Spleen (tissue), 11 donors: Measurements from ENCODE around the gene VEPH1. TPM values are rescaled to one million over a fixed set of nuclear protein-coding genes. Genes with fewer than 3 reads are reported as not detected.
A peak's percentile ranks its signal among the peaks of the same experiment; 100 is the strongest.

Experiments used
- DNase-seq: peaks from one replicate; pipeline ENCODE4 v3.0.0-alpha.2; 2020
- H3K27ac ChIP-seq, 8 donors: fragments of 200-600 bp; sonication (generic) in 7 of 8; 1 replicate in 4 of 8; 2 replicates in 4 of 8; pipeline versions ENCODE4 v1.5.0 to v1.8.0; 2016 to 2021; ENCODE audit warnings: inconsistent platforms in 4 of 8, mild to moderate bottlenecking in 4 of 8, moderate library complexity in 1 of 8
- H3K27me3 ChIP-seq, 7 donors: fragments of 200-600 bp; sonication (generic) in 6 of 7; replicated peaks in 1 of 7; 1 replicate in 4 of 7; 2 replicates in 3 of 7; pipeline versions ENCODE4 v1.5.0 to v1.8.0; 2016 to 2021; ENCODE audit warnings: inconsistent platforms in 3 of 7, mild to moderate bottlenecking in 1 of 7
- H3K36me3 ChIP-seq, 6 donors: fragments of 200-600 bp; sonication (generic) in 5 of 6; 1 replicate in 4 of 6; 2 replicates in 2 of 6; pipeline versions ENCODE4 v1.5.0 to v1.8.0; 2016 to 2021; ENCODE audit warnings: inconsistent platforms in 2 of 6
- H3K4me1 ChIP-seq, 6 donors: fragments of 200-600 bp; sonication (generic) in 5 of 6; 1 replicate in 3 of 6; 2 replicates in 3 of 6; pipeline versions ENCODE4 v1.5.0 to v1.8.0; 2016 to 2021; ENCODE audit warnings: inconsistent platforms in 3 of 6
- H3K4me3 ChIP-seq, 8 donors: fragments of 200-600 bp; sonication (generic) in 7 of 8; 1 replicate in 4 of 8; 2 replicates in 4 of 8; pipeline versions ENCODE4 v1.5.0 to v1.8.0; 2016 to 2021; ENCODE audit warnings: inconsistent platforms in 4 of 8, mild to moderate bottlenecking in 4 of 8, moderate library complexity in 2 of 8
- H3K9me3 ChIP-seq, 8 donors: fragments of 200-600 bp; sonication (generic) in 7 of 8; 1 replicate in 4 of 8; 2 replicates in 4 of 8; pipeline versions ENCODE4 v1.5.0 to v1.8.0; 2016 to 2021; ENCODE audit warnings: inconsistent platforms in 4 of 8
- CTCF ChIP-seq, 11 experiments: fragments of 200-600 bp in 7 of 11; fragments of 450-650 bp in 4 of 11; sonication (generic) in 4 of 11; IDR thresholded peaks in 8 of 11; conservative IDR thresholded peaks in 3 of 11; 1 replicate in 7 of 11; 2 replicates in 4 of 11; pipeline versions ENCODE4 v1.4.0 to v1.8.0; 2016 to 2021; ENCODE audit warnings: antibody characterized with exemption in 11 of 11, inconsistent platforms in 4 of 11, mild to moderate bottlenecking in 1 of 11
- POLR2A ChIP-seq, 3 donors: fragments of 450-650 bp; IDR thresholded peaks; one replicate each; pipeline ENCODE4 v1.5.1; 2017; ENCODE audit warnings: antibody characterized with exemption in 3 of 3, mild to moderate bottlenecking in 1 of 3
- POLR2AphosphoS5 ChIP-seq, 3 donors: sonication (generic); formaldehyde crosslinking; IDR thresholded peaks; one replicate each; pipeline ENCODE4 v1.5.1; 2017; ENCODE audit warnings: antibody characterized with exemption in 3 of 3
- WGBS, 5 donors: extraction: QIAGEN DNeasy Blood & Tissue Kit in 3 of 5; methylation state at CpG; one replicate each; pipeline versions ENCODE4 v1.1.5 to v1.1.7; 2013 to 2018; 5-methylcytosine and 5-hydroxymethylcytosine counted together
- intact Hi-C: fragments of 100-400 bp; cut with DNase I; formaldehyde crosslinking; loops from one replicate; pipeline ENCODE4 v1.15.0; 2023; ENCODE audit warnings: low total_unique reads
- polyA plus RNA-seq, 3 donors: library from polyadenylated mRNA; stranded (reverse); fragments of 200-250 nt; gene quantifications; one replicate each; pipeline ENCODE4 v1.2.1, GENCODE V29; 2013
- total RNA-seq, 7 donors: library from RNA; depleted of rRNA in 3 of 7; stranded (reverse); fragments of >200 nt in 3 of 7; fragmentation: NEBNext Ultra II Directional in 4 of 7; extraction: Animal tissue kit (Norgen Biotek cat#: 25700) in 4 of 7; gene quantifications; one replicate each; pipeline versions ENCODE4 v1.1.0 to v1.2.1, GENCODE V29; 2016 to 2021
- donor health status: healthy with polysubstance abuse.
- donor health status: DM: no; HTN: no; CAD: no; lungs with moderate emphysema.
- donor health status: DM: no; HTN: no; CAD: no.
- donor health status: Bipolar disorder and iron deficiency.
- donor health status: healthy.
- donor health status: DM: no; HTN: no; CAD: no.
- donor health status: DM: yes; HTN: yes; CAD: no.

The VEPH1 gene
- total and polyA plus RNA-seq, 10 donors: 0.26 to 19.6 (median 5.8) TPM

- intact Hi-C loops: no loop called here
- H3K27ac ChIP-seq: no peak overlapping the region
- 78 to 83% (median 78%) methylated on average over 3 of the region's 3 CpGs for WGBS, 5 donors
Observed at GRCh38 chr3:157495846-157496245, 7.4 kb downstream of the VEPH1 start.

DNA sequence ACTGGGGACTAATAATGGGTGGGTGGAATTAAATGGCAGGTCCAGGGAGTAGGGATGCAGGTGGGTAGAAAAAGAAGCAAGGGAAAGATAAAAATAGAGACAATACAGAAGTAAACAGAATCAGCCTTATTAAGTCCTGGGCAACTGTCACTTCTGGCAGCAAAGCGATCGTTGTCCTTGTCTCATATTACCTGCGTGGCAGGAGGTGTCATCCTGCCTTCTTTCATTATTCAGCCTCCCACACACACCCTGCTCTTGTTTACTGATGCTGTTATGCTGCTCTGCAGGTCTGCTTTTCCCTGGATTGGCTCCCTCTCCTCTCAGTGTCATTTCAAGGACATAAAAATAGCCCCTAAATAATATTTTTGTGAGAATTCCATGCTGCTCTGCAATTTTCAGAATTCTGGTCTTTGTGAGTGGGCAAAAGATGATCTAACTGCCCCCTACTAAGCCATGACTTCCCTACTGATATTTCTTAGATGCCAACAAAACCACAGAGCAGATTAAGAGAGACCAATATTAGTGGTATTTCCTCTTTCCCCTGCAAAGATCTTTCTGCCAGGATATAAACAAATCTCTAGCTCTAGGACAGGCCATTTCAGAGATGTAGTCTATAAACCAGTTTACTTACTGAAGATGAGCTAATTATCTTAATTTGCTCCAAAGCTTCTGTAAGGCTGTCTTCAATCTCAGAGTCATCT is 8.5 kb downstream of the VEPH1 start:
- Histone ChIP-seq H3K27me3 (peaks cover 0 to 26% (median 6%) of the 10 kb centered on the region in 7 donors), H3K4me1 (peaks cover 0 to 10% (median 6%) of the 10 kb centered on the region in 6 donors), H3K36me3 (no peaks in the 10 kb centered on the region), H3K9me3 (no peaks in the 10 kb centered on the region), H3K4me3 (no peak overlapping the region), H3K27ac (no peak overlapping the region)
- TF ChIP-seq POLR2AphosphoS5 (IDR thresholded peaks at IDR 0.05) (no peak), POLR2A (IDR thresholded peaks at IDR 0.05) (no peak), CTCF (IDR thresholded peaks at IDR 0.05 in 8 of 11, conservative IDR thresholded peaks at IDR 0.05 in 3 of 11) (no peak)
- 60 to 88% (median 77%) methylated on average over 3 of the region's 3 CpGs for WGBS, 5 donors
- intact Hi-C loops: loop anchor here (5.0 kb wide), 1 partner anchor 292 kb away; no protein-coding TSS in a partner anchor
- DNase-seq: no peak

More at GRCh38 chr3:157495846-157496245, 7.4 kb downstream of the VEPH1 start:
- Histone ChIP-seq H3K4me3 (no peak overlapping the region), H3K9me3 (no peaks in the 10 kb centered on the region), H3K4me1 (peaks cover 0 to 16% (median 8%) of the 10 kb centered on the region in 6 donors), H3K27me3 (peaks cover 0 to 38% (median 12%) of the 10 kb centered on the region in 7 donors), H3K36me3 (no peaks in the 10 kb centered on the region)
- TF ChIP-seq POLR2A (IDR thresholded peaks at IDR 0.05) (no peak), CTCF (IDR thresholded peaks at IDR 0.05 in 8 of 11, conservative IDR thresholded peaks at IDR 0.05 in 3 of 11) (no peak), POLR2AphosphoS5 (IDR thresholded peaks at IDR 0.05) (no peak)
- no peak for DNase-seq

GRCh38 chr3:157493627-157494550 is 9.3 kb downstream of the VEPH1 start:
- WGBS, 5 donors: 79 to 94% (median 89%) methylated on average over 5 of the region's 5 CpGs
- H3K36me3 ChIP-seq: no peaks in the 10 kb centered on the region
- H3K9me3 ChIP-seq: no peaks in the 10 kb centered on the region
- TF ChIP-seq POLR2A (IDR thresholded peaks at IDR 0.05): no peak
- peak; percentile 27 to 66 (median 49) for TF ChIP-seq CTCF (IDR thresholded peaks at IDR 0.05 in 8 of 11, conservative IDR thresholded peaks at IDR 0.05 in 3 of 11)
- peaks cover 0 to 1% (median 0%) of the 10 kb centered on the region in 6 donors for H3K4me1 ChIP-seq
- H3K27ac ChIP-seq: no peak overlapping the region
- H3K27me3 ChIP-seq: peaks cover 0 to 18% (median 0%) of the 10 kb centered on the region in 7 donors
- intact Hi-C loops: loop anchor here (5.0 kb wide), 1 partner anchor 292 kb away; no protein-coding TSS in a partner anchor
- DNase-seq: no peak
- H3K4me3 ChIP-seq: no peak overlapping the region
